Hepatocyte (in vitro differentiated cells): Measurements from ENCODE around the gene VRK3.

Source experiments
- EZH2 ChIP-seq: fragments of 200-600 bp; sonication (generic); IDR thresholded peaks from 2 replicates; pipeline ENCODE4 v1.6.1; 2016; ENCODE audit warnings: antibody characterized with exemption, mild to moderate bottlenecking, borderline replicate concordance
- TF ChIP-seq, protein P1 (sequence below): fragments of 200-600 bp; sonication (generic); IDR thresholded peaks from 2 replicates; pipeline ENCODE4 v1.5.1; 2016; ENCODE audit warnings: antibody characterized with exemption, mild to moderate bottlenecking; ENCODE audit not compliant: poor library complexity

DNA sequence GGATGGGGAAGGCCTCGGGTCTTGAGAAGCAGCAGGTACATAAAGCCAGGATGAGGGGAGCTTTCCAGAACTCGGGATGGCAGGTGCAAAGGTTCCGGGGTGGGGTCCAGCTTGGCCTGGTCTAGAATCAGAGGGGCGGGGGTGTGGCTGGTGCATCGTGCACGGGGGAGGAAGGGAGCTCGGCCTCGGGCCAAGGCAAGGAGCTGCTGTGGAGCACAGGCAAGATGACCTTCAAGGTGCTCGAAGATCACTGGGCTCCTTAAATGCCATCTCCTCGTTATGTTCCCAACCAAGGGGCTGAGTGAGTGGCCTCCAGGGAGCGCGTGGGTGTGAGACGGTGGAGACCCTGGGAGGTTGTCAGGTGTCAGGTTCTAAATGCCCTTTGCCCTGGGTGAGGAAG, 48.1 kb downstream of the VRK3 start:
- TF ChIP-seq, protein P1, sequence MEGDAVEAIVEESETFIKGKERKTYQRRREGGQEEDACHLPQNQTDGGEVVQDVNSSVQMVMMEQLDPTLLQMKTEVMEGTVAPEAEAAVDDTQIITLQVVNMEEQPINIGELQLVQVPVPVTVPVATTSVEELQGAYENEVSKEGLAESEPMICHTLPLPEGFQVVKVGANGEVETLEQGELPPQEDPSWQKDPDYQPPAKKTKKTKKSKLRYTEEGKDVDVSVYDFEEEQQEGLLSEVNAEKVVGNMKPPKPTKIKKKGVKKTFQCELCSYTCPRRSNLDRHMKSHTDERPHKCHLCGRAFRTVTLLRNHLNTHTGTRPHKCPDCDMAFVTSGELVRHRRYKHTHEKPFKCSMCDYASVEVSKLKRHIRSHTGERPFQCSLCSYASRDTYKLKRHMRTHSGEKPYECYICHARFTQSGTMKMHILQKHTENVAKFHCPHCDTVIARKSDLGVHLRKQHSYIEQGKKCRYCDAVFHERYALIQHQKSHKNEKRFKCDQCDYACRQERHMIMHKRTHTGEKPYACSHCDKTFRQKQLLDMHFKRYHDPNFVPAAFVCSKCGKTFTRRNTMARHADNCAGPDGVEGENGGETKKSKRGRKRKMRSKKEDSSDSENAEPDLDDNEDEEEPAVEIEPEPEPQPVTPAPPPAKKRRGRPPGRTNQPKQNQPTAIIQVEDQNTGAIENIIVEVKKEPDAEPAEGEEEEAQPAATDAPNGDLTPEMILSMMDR, result no peak
- no peak for TF ChIP-seq EZH2
